Activated gamma-delta T cell treated with anti-CD3 and anti-CD28 coated beads, Interleukin-2, amount 50 U/mL, for 16 hours (primary cell): ENCODE measurements around the gene ITM2C.
A peak's percentile ranks its signal among the peaks of the same experiment; 100 is the strongest.

ENCODE experiments used
- DNase-seq: peaks from one replicate; pipeline ENCODE4 v3.0.0-alpha.2; 2020; ENCODE audit warnings: low read depth

The ITM2C gene

DNA sequence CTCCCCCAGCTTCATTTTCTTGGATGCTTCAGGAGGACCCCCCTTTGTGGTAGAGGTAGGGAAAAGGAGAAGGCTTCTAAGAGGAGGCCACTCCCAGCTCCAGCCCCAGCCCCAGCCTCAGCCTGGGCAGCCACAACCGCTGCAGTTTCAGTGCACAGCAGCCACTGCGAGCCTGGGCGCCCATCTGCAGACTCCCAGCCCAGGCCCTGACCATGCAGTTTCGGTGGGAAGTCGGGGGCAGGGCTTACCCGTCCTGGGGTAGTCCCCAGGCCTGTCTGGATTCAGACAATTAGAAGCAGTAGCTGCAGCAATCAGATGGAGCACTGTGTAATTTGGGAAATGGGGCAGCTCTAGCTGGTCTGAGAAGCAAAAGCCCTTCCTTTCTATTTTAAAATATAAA is 28.6 kb downstream of the ITM2C start:
- no peak for DNase-seq

DNA sequence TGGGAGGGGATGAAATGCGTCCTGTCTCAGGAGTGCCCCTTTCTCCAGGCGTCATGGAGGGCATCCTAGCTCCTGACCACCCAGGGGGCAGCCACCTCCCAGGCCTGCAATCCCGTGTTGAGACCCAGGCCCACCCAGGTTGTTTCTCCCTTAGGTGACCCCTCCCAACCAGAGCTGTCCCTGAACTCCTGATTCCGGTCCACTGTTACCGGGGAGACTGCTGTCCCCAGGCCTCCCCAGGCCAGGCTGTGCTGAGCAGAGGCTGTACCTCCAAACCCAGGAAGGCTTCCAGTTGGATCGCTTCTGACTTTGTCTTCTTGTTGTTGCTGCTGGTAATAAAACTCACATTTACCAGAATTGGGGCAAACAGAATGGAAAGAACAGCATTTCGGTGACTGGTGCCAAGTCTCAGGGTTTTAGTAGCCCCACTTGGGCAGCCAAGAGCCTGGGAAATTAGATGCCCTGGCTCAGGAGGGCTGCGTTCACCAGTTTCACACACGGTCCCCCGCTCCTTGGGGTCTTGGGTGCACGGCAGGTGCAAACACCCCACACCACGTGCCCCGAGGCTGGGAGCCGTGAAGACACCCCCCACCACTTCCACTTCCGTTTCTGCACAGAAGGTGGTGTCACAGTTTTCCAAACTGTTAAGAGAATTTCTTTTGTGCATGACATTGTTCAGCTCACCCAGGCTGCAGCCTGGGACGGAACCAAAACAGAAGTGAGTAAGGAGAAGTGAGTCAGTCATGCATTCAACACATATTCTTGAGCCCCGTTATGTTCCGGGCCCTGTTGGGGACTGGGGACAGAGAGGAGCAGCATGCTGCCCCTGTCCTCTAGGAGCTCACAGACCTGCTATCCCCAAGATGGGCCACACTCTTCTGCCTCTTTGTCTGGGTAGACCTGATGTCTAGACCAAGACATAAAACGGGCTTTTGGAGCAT is 29.4 kb downstream of the ITM2C start:
- DNase-seq, result no peak

DNA sequence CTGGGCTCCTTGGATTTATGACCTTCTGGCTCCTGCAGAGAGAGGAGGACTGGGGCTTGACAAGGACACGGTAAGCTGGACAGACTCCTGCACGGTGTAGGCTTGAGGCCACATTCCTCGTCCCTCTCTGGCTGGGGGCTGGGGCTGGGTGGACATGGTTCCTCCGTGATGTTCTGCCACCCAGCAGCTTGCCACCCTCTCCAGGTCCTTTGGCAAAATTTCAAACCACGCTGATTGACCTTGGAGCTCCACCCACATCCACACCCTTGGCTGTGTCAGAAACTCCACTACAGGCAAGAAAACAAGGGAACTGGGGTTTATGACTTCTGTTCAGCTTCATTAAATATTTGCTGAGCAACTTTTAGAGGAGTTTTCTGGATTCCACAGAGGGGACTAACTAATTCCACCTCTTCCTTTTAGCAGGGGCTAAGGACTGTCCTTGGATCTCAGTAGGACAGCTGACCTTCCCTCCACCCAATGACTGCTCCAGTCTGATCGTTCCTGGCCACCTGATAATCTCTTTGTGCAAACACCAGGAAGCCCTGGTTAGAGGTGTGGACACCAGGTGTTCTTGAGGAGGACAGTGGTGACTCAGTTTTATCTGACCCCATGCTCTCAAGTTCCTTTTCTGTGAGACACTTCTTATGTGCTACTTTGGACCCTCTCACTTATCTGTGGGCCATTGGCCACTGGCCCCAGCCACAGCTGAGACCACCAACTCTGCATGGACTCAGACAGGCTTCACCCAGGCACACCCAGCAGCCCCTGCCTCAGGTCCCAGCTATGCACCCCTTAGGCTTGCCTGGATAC is 31.0 kb downstream of the ITM2C start:
- no peak for DNase-seq

DNA sequence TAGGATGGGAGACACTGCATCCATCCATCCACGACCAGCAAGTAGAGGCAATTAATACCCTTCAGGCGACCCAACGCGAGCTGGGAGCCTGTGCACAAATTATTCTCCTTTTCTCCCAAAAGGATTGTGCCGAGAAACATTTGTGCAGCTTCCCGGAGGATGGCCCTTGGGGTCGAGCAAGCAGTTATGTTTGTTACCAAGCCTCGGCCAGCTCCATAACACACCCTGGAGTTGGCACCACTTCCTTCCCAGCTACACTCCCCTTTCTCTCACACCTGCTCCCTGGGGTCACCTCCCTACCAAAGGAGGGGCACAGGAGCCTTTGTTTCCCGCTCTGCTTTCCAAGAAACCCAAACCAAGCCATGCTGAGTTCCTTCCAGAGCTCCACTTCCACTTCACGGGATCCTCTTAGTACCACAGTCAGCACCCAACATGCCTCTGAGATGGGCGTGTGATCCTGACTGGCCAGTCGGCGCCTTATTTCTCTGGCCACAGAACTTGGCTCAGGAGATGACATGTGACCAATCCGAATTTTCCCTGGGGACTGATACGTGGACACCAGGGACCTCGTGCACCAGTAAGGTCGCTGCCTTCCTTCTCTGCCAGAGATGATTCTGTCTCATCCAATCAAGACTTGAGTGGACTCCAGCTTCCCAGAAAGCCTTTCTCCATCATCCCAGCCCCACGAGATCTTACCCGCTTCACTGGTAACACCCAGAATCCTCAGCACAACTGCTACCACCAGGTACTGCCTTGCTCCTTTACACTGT is 31.8 kb downstream of the ITM2C start:
- no peak for DNase-seq

DNA sequence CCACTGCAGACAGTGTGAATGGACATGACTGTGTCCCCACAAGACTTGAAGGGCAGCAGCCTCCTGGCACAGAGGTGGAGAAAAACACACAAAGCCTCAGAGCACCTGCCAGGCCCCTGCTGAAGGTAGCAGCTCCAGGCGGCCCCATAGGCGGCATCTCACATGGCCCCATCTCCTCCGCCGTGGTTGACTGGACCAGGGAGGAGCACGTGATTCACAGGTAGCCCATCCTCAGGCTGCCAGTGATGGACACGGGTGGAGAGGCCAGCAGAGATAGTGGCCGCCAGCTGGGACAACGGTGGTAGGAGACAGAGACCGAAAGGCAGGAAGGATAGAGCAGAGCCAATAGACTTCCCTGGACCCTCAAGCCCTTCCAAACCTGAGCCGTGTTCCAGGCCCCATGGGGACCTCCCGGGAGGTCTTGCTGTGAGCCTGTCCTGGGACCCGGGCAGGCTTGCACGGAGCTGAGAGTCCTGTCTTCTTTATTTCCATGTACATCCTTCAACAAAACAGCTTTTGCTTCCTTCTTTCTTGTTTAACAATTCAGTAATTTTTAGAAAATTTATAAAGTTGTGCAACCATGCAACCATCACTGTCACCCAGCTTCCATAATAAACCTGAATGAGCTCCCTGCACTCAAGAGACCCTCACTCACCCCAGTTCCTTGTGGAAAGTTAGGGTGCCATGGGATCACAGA is 33.4 kb downstream of the ITM2C start:
- DNase-seq, result no peak

DNA sequence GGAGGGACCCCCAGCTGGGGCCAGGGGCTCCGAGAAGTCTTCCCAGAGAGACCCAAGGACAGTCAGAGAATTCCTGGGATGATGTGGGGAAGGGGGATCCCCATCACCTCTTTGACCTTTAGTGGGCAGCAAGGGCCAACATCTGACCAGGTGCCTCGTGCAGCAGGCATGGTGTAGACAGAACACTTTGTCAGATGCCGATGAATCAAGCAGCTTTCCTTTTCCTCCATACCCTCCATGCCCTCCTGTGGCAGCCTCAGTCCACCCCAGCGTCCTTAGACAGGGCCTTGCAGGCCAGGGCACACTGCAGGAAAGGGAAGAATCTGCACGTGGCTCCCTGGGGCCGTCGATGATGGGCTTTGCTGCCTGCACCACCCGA is 34.0 kb downstream of the ITM2C start:
- no peak for DNase-seq

DNA sequence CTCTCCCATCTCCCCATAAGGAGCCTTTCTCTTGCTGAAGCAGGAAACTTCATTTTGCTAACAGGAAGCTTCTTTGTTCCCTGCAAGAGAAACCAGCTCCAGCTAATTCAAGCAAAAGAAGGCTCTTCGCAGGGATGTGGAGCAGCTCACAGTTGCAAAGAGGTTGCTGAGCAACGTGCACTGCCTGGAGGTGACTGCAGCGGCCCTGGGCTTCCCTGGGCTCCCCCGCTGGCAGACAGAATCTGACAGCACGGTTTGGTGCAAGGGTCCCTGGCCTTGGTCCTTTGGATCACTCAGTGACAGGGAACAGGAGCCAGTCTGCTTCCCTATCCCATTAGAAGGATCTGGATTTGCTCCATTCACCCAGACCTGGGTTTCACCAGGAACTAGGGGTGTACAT is 34.5 kb downstream of the ITM2C start:
- no peak for DNase-seq

DNA sequence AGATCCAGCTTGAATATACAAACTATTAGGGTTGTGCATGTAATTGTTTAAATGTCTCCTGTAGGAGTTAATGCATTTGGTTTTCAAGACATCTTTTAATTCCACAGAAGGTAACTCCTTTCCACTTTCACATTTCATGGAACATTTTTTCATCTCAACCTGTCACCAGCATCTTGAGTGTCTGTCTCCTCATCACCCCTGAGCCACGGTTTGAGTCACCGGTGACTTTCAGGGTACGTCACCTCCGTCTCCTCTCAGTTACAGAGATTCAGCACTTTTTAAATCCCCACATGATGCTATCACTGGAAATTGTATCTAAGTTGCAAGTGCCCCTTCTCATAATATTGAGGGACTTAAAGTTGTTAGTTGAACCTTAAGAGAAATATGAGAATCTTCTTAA is 35.0 kb downstream of the ITM2C start:
- no peak for DNase-seq

DNA sequence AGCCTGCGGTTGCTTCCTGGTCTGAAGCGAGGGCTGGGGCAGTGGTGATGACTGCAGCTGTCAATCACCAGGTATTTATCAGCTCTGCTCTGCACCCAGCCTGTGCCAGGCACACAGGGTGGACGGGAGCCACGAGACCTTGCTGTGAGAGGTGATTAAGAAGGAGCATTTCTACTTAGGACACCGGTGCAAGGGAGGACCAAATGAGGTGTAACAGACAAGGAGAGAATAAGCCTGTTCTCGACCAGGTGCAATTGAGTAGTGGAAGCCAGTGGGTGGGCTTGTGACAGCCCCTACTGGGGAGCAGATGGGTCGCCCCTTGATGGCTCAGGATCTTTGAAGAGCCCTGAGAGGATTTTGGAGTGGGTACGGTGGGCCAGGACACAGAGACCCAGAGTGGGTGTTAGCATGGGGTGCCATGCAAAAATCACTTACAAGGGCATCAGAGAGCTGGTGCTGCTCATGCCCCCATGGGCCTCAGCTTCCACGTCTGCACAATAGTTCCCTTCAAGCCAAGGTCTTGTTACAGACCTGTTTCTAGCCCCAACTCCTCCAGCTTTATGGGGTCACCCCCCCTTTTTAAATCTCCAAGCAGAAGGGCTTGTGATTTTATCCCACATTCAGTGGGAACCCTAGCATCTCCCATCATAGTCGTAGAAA is 35.7 kb downstream of the ITM2C start:
- no peak for DNase-seq

DNA sequence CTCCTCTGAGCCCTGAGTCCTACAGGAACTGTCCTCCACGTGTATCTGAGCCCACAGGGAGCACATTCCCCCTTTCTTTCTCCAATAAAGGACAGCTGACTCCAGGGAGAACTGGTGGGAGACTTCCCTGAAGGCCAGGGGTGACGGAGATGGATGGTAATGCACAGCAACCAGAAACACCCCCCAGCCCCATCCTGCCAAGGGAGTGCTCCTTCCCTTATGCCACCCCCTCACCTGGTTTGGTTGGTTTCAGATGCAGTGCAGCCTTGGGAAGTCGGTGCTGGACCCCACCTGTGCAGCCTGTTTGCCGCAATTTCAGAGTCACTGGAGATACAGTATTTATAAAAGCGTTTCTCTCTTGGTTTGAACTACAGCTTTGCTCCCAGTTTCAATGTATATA is 36.3 kb downstream of the ITM2C start:
- no peak for DNase-seq

DNA sequence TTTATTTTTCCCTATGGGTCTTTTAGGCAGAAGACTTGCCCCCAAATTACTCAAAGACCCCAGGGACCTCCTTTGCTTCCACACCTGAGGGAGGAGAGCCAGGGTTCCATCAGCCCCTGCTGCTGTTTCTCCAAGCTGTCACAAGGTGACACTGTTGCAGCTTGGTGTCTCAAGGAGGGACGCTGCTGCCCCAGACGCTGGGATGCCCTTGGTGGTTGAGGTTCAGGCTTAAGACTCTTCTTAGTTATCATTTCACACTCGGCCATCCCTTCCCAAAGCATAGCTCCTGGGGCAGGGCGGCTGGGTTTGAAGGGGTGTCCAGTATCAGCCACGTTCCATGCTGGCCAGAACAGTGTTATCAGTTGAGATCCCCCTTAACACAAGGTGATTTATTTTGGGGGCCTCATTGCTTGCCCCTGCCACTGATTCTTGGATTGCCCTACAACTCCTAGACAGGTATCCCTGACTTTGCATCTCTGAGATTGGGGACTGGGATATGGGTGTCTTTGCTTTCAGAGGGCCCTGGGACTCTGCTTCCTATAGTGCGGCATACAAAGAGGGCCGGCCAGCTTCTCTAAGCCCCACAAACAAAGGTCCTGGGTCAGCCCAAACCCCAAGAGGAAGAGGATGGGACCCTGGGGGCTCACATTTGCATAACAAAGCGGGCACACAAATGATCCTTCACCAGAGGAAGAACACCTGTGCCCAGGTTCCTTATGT is 37.6 kb downstream of the ITM2C start:
- peak; percentile 48 for DNase-seq

DNA sequence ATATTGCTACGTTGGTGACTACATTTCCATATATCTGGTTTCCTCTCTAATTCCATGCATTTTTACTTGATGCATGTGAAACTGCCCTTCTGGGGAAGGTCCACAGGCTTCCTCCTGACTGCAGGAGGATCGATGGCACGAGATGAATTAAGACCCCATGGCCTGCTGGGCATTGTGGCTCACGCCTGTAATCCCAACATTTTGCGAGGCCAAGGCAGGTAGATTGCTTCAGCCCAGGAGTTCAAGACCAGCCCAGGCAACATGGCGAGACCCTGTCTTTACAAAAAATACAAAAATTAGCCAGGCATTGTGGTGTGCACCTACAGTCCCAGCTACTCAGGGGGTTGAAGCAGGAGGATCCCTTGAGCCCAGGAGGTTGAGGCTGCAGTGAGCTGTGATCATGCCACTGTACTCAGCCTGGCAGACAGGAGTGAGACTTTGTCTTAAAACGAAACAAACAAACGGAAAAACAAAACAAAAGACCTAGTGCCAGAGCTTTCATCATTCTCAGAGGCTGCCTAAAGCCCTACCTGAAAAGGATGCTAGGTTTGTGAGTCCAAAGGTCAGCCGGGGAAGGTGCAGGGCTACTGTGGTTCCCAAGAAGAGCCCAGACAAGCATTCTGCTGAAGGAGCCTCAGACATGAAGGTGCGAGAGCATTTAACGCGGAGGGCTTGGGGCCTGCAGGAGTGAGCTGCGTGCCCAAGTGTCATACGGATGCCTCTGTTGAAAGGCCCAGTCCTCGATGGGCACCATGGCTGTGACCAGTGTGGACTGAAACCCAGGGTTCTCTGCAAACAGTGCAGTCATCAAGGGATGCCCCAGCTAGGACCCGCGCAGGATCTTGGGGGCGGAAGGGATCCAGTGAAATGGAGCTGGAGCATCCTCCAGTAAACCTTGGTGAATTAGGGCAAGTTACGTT is 38.7 kb downstream of the ITM2C start:
- no peak for DNase-seq

DNA sequence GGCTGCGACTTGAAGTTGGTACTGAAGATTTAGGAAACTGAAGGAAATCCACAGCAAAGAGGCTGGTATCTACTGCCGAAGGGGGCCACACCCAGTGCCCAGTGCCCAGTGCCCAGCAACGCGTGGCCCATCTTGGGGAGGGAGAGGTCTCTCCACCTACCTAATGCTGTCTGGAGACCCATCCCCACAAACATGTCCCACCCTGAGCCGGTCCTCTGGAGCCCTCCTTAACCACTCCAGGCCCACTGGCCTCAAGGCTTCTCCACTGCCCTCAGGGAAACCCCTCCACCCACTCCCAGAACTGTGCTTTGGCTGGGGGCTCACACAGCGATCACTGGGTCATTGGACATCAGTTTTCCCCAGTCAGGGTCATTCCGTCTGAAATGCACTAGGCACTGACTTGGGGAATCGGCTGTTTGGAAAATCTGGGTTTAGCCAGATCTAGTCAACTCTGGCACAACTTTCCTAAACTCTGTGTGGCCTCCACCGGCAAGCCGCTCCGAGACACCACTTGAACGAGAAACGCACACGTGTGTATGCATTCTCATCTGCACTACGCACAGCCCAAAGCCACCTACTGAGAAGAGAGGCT is 40.2 kb downstream of the ITM2C start:
- no peak for DNase-seq

DNA sequence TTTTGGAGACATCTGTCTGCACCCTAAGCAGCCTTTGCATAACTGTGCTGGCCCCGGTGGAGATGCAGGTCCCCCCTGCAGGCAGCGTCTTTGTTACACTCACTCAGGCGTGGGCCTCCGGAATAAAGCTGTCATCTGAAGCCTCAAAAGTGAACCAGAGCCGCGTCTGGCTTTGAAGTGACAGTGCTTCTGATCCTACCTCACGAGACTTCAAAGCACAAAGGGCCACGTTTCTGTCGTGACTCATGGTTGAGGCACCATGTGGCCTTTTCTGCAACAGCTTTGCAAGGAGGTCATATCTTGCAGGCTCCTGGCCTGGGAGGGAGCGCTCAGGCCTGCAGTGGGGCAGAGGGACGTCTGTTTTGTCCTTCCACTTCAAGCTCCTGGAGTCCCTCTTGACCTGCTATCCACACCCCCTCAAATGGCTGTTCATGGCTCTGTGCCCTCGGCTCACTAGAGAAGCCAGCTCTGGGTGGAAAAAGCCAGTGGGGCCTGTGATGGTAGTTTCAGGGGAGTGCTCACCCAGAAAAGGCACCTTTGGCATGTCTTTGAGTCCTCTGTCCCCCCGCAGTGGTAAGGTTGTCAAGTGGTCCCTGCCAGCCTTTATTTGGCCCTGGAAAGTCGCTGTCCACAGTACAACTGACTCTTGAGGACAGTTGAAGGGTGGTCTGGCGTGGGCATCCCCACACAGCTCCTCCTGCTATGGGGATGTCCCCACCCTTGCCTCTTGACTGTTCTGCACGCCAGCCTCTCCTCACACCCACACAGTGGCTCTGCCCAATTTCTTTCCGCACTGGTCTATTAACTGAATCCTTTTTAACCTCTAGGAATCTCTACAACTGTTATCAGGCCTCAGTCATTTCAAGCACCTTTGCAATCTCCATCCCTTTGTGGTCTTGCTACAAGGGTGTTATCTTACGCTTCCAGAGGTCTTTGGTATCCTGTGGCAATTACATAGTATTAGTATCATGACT is 41.0 kb downstream of the ITM2C start:
- peak; percentile 83 for DNase-seq

DNA sequence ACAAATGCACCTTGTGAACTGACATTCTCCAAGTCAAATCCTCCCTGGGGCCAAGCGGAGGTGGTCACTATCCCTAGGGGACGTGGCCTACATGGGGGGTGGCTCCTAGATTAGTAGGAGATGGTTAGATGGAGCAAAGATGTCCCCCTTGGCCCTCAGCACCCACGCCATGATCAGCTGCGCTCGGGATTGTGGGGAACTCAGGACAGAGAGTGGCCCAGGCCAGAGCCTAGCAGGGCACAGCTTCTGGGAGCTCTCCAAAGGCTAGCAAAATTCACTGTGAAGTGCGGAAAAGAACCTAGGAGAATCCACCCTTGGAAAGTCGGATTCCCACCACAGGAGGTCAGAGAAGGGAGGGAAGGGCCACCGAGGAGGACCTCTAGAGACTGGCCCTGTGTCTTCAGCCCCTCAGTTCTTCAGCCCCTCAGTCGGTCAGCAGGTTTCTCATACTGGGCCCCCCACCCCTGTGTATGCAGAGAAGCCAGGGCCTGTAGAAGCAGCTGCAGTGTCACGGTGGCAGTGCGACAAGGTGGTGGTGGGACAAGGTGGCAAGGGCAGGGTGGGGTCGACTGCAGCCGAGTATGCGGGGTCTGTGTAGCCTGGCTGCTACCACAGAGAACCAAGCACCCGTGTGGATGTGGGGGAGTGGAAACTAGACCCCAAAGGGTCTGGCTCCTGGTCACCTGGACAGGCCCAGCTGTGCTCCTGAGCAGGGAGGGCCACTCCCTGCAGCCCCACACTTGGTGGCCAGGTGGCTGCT is 41.9 kb downstream of the ITM2C start:
- DNase-seq, result no peak

DNA sequence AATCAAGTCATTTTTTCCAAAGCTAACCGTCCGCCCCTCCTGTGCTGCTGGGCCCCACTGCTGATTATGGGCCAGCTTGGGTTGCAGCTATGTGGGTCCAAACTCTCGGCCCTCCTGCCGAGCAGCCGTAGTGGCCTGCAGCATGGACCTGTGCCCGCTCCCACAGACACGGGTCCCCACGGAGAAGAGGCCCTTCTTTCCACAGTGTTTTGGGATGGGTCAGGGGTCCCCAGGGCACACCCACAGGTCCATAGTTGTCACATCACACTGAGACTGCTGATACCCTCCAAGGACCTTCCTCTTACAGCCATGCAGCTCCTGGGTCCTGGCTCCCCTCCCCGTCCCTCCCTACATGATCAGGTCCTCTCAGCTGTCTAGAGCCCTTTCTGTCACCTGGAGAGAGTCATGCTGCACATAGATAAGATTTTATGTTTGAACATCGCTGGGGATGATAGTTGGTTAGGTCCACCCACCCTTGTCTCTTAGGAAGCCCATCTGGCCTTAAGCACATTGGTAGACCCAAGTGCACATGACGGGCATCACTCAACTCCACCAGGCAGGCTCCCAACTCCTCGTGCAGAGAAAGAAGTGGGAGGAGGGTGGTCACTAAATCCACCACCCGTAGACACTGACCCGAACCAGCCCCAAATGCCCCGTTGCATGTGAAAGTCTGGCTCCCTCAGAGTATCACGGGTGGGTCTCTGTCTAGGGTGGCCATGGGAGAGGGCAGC is 42.8 kb downstream of the ITM2C start:
- DNase-seq, result no peak
